Measurements from ENCODE around the gene DNAH17.

- TF ChIP-seq POLR2AphosphoS5 (IDR thresholded peaks at IDR 0.05; ENCODE audit: low read depth, low read length) (no peak), SMARCE1 (IDR thresholded peaks at IDR 0.05; ENCODE audit: borderline replicate concordance) (no peak), ZNF232 (CRISPR knock-in tag; IDR thresholded peaks at IDR 0.05; ENCODE audit: borderline replicate concordance) (no peak), SIN3A (IDR thresholded peaks at IDR 0.05; ENCODE audit: borderline replicate concordance, low read depth, low read length) (no peak)
- TF ChIP-seq, protein P1, sequence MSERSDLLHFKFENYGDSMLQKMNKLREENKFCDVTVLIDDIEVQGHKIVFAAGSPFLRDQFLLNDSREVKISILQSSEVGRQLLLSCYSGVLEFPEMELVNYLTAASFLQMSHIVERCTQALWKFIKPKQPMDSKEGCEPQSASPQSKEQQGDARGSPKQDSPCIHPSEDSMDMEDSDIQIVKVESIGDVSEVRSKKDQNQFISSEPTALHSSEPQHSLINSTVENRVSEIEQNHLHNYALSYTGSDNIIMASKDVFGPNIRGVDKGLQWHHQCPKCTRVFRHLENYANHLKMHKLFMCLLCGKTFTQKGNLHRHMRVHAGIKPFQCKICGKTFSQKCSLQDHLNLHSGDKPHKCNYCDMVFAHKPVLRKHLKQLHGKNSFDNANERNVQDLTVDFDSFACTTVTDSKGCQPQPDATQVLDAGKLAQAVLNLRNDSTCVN (CRISPR knock-in tag; IDR thresholded peaks at IDR 0.05; ENCODE audit: borderline replicate concordance): no peak
Measured at GRCh38 chr17:78589885-78590284, 12.7 kb upstream of the DNAH17 start.

All from HepG2 (cell line).